Effector memory CD8-positive, alpha-beta T cell (primary cell): ENCODE results near the gene ADAM15.
A peak's percentile ranks its signal among the peaks of the same experiment; 100 is the strongest.

Experiments
- ATAC-seq: fragments of 150-1000 bp; cut with Tn5 transposase; replicated peaks from 2 replicates; pipeline ENCODE4 v1.10.0; 2021; ENCODE audit warnings: mild to moderate bottlenecking, moderate library complexity
- DNase-seq, 3 experiments: peaks; one replicate each; pipeline ENCODE4 v3.0.0; 2021
- H3K27ac Mint-ChIP-seq, 2 donors: one replicate each; pipeline ENCODE4 v1.8.0; 2022; ENCODE audit warnings: mild to moderate bottlenecking in 2 of 2, mixed read lengths in 2 of 2, moderate library complexity in 2 of 2
- H3K27me3 Mint-ChIP-seq, 2 donors: one replicate each; pipeline ENCODE4 v1.8.0; 2022; ENCODE audit warnings: mixed read lengths in 2 of 2
- H3K36me3 Mint-ChIP-seq: one replicate; pipeline ENCODE4 v1.8.0; 2022; ENCODE audit warnings: mild to moderate bottlenecking, moderate library complexity, mixed read lengths; ENCODE audit not compliant: insufficient read depth
- H3K4me1 Mint-ChIP-seq, 2 donors: one replicate each; pipeline ENCODE4 v1.8.0; 2022; ENCODE audit warnings: low read depth in 2 of 2, mixed read lengths in 2 of 2
- H3K4me3 Mint-ChIP-seq, 2 donors: one replicate each; pipeline ENCODE4 v1.8.0; 2022; ENCODE audit warnings: mild to moderate bottlenecking in 2 of 2, mixed read lengths in 2 of 2, moderate library complexity in 2 of 2
- H3K9me3 Mint-ChIP-seq, 2 donors: one replicate each; pipeline ENCODE4 v1.8.0; 2022; ENCODE audit warnings: mixed read lengths in 2 of 2

The ADAM15 gene

DNA sequence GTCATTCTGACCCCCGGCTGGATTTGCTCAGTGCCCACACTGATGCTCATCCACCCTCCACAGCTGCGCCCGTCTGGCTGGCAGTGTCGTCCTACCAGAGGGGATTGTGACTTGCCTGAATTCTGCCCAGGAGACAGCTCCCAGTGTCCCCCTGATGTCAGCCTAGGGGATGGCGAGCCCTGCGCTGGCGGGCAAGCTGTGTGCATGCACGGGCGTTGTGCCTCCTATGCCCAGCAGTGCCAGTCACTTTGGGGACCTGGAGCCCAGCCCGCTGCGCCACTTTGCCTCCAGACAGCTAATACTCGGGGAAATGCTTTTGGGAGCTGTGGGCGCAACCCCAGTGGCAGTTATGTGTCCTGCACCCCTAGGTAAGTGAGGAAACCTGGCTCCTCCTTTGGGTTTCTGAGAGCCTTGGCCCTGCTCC, 6.7 kb downstream of the ADAM15 start:
- Mint-ChIP-seq H3K4me3 (no peak overlapping the region), H3K27me3 (no peaks in the 10 kb centered on the region)
- no peak for ATAC-seq

DNA sequence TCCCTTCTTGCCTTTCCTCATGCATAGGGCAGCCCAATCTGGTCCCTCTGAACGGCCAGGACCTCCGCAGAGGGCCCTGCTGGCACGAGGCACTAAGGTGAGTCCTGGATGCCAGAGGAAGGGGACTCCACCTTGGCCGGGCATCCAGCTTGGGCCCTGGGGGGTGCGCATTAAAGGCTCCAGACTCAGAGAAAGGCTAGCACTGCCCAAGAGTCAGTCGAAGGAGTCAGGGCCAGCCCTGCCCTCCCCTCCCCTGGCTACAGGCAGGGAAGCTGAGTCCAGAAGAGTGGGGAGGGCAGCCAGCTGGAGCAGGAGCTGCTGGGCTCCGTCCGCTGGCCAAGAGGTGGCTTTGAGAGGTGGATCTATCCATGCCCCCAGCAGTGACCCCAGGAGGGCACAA, 9.6 kb downstream of the ADAM15 start:
- peaks cover 18% of the 10 kb centered on the region for H3K36me3 Mint-ChIP-seq
- DNase-seq (no peak), ATAC-seq (no peak)
- H3K27me3 Mint-ChIP-seq: no peaks in the 10 kb centered on the region
- no peak overlapping the region for H3K4me3 Mint-ChIP-seq
- no peaks in the 10 kb centered on the region for H3K9me3 Mint-ChIP-seq
- H3K27ac Mint-ChIP-seq: no peak overlapping the region
- H3K4me1 Mint-ChIP-seq: peaks cover 22 to 26% of the 10 kb centered on the region in 2 donors

More for the DNA sequence above, 6.7 kb downstream of the ADAM15 start:
- no peak for DNase-seq
- Mint-ChIP-seq H3K36me3 (peaks cover 12% of the 10 kb centered on the region), H3K4me1 (peaks cover 12 to 16% of the 10 kb centered on the region in 2 donors), H3K9me3 (no peaks in the 10 kb centered on the region), H3K27ac (no peak overlapping the region)

DNA sequence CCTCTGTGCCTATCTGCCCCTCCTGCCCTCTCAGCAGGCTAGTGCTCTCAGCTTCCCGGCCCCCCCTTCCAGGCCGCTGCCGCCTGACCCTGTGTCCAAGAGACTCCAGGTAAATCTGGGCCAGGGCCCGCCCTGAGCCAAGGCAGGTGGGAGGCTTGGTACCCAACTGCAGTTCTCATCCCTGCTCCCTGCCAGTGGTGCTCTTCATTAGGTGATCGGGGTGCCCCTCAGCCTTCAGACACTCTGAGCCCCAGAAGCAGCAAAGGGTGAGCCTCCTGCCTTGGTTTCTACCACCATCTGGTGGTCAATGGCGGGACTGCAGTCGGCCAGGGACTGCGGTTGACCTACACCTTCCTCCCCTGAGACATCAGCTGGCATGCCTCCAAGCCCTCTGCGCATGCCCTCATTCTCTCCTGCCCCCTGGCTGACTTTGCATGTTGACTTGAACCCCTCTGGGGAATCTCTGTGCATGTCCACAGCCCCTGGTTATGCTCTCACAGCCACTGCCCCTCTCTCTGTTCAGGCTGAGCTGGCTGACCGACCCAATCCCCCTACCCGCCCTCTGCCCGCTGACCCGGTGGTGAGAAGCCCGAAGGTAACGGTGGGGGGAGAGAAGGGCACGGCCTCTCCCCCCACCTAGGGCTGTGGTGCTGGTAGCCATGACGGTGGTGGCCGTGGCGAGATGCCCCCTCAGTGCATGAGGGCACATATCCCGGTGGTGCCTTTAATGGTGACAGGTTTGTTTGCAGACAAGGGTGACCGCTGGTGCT, 10.4 kb downstream of the ADAM15 start:
- H3K4me3 Mint-ChIP-seq: peak overlapping the region in 1 of 2 donors; percentile 12
- H3K27ac Mint-ChIP-seq: no peak overlapping the region

DNA sequence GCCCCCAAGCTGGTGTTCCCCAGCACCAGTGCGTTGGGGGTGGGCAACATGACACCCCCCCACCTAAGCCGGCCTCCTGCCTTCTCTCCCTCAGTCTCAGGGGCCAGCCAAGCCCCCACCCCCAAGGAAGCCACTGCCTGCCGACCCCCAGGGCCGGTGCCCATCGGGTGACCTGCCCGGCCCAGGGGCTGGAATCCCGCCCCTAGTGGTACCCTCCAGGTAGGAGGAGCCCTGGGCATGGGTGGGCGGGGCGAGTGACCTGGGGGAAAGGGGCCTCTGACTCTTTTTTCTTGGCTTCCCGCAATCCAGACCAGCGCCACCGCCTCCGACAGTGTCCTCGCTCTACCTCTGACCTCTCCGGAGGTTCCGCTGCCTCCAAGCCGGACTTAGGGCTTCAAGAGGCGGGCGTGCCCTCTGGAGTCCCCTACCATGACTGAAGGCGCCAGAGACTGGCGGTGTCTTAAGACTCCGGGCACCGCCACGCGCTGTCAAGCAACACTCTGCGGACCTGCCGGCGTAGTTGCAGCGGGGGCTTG, 11.1 kb downstream of the ADAM15 start:
- H3K9me3 Mint-ChIP-seq: no peaks in the 10 kb centered on the region

More for the DNA sequence above, 10.4 kb downstream of the ADAM15 start:
- peaks cover 16% of the 10 kb centered on the region for H3K36me3 Mint-ChIP-seq
- peaks cover 24 to 32% of the 10 kb centered on the region in 2 donors for H3K4me1 Mint-ChIP-seq
- ATAC-seq (peak; percentile 63), DNase-seq (peak; percentile 97 to 98 (median 98))
- no peaks in the 10 kb centered on the region for H3K9me3 Mint-ChIP-seq
- no peaks in the 10 kb centered on the region for H3K27me3 Mint-ChIP-seq

DNA sequence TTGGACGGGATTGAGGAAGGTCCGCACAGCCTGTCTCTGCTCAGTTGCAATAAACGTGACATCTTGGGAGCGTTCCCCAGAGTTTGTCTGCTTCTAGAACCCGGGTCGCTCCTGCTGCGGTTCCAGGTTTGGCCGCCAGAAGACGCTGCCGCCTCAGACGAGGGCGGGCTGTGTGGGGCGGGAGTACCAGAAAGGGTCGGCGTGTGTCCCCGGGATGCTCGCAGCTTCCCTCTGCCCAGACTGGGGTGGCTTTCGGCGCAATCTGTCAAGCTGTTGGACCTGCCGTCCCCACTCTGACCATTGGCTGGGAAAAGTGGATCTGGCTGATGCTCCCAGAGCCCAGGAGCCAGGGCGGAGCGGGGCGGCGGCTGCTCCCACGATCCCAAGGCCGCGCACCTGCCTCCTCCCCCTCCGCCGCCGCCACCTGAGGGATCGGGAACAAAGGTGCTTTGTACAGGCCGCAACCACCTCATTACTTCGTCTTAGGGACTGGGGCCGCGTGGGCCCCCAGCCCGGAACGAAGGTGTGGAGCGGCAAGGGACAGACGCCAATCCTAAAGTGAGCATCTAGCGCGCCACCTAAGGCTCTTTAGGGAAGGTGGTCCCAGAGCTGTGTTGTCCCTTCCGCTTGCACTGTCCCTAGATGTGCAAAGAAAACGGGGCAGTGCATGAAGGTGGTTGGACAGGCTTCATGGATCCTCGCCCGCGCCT, 11.7 kb downstream of the ADAM15 start:
- ATAC-seq: peak; percentile 28
- Mint-ChIP-seq H3K27ac (peak overlapping the region; percentile 26 to 66), H3K36me3 (peaks cover 21% of the 10 kb centered on the region), H3K4me3 (peak overlapping the region; percentile 87), H3K27me3 (no peaks in the 10 kb centered on the region), H3K9me3 (no peaks in the 10 kb centered on the region), H3K4me1 (peaks cover 24 to 35% of the 10 kb centered on the region in 2 donors)
- peak; percentile 60 to 71 (median 60) for DNase-seq

More for the DNA sequence above, 11.1 kb downstream of the ADAM15 start:
- DNase-seq (no peak), ATAC-seq (no peak)
- peak overlapping the region; percentile 87 for H3K4me3 Mint-ChIP-seq
- H3K27ac Mint-ChIP-seq: no peak overlapping the region
- peaks cover 24 to 35% of the 10 kb centered on the region in 2 donors for H3K4me1 Mint-ChIP-seq
- H3K27me3 Mint-ChIP-seq: no peaks in the 10 kb centered on the region
- peaks cover 23% of the 10 kb centered on the region for H3K36me3 Mint-ChIP-seq

DNA sequence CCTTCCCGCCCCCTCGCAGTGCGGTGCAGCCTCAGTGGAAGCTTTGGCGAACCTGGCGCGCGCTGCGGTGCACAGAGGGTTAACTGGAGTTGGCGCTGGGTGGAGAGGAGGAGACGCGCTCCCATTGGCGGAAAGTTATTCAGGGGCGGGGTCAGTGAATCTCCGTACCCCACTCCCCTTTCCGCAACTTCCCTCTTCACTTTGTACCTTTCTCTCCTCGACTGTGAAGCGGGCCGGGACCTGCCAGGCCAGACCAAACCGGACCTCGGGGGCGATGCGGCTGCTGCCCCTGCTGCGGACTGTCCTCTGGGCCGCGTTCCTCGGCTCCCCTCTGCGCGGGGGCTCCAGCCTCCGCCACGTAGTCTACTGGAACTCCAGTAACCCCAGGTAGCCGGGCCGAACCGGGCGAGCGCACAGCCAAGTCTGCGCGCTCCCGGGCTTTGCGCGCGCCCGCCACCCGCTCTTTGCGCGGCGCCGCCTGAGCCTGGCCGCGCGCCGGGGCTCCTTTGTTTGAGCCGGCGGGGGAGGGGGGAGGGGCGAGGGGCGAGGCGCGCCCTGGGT, 12.5 kb downstream of the ADAM15 start, which contains the start of gene EFNA4:
EFNA4 (plus strand) TSS at position 191 of the 561 bp plus-strand sequence; CDS start at position 275, 84 bp downstream.
- Mint-ChIP-seq H3K4me1 (peaks cover 24 to 35% of the 10 kb centered on the region in 2 donors), H3K9me3 (no peaks in the 10 kb centered on the region), H3K36me3 (peaks cover 21% of the 10 kb centered on the region), H3K4me3 (peak within 1 kb of the TSS; percentile 87), H3K27me3 (no peaks in the 10 kb centered on the region), H3K27ac (peak within 1 kb of the TSS; percentile 26 to 66)
- DNase-seq: peak; percentile 73 to 78 (median 75)
- ATAC-seq: peak; percentile 78

DNA sequence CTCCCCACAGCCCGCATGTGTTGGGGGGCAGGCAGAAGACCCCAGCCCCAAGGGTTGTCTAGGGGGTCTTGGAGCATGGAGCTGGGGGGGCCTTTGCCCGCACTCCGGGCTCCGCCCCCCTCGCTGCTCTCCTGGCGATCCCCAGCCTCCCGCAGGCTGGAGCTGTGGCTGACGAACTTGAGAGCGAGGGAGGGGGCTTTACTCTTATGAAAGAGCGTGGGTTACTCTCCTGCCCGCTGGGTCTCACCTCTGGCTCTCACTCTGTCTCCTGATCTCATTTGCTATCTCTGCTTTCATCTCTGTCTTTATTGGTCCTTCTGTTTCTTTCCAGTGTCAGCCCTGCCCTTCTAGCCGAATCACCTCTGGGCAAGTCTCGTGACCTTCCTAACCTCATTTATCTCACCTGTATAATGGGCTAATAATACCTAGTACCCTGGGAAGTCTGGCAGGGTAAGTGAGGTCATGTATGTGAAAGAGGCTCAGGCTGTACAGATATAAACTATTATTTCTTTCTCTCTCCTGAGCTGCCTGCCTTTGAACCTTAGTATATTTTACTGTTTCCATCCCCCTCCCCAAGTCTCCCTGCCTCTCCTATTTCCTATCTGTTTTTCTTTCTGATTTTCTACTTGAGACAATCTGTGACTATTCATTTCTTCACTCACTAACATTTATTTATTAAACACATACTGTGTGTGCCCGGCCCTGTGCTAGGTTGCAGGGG, 13.2 kb downstream of the ADAM15 start:
- Mint-ChIP-seq H3K4me3 (peak overlapping the region; percentile 87), H3K36me3 (peaks cover 21% of the 10 kb centered on the region), H3K9me3 (no peaks in the 10 kb centered on the region), H3K27ac (peak overlapping the region; percentile 1 to 50), H3K27me3 (no peaks in the 10 kb centered on the region), H3K4me1 (peaks cover 24 to 35% of the 10 kb centered on the region in 2 donors)
- ATAC-seq: peak; percentile 45
- no peak for DNase-seq

DNA sequence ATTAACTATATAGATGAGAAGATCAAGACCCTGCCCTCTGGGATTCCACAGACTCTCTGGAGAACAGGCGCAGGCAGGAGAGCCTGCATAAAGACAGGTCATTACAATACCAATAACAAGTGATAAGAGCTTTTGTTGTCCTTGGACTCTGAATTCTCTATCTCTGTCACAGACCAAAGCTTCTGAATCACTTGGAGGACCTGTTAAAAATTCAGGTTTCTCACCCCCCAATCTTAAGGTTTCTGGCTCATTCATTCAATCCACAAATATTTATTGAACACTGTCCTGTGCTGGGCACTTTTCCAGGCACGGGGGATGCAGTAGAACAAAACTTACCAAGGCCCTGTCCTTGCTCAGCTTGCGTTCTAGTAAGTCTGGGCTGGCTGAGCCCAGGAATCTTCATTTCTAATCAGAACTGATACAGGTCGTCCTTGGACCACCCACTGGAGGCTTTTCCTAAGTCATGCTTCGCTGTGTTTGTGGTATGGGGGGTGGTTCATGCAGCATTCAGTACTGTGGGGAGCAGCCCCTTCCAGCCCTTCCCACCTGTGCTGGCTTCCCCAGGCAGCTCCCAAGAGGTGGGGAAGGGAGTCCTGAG, 13.8 kb downstream of the ADAM15 start:
- H3K4me3 Mint-ChIP-seq: peak overlapping the region; percentile 87
- no peak for ATAC-seq
- DNase-seq: no peak
- no peaks in the 10 kb centered on the region for H3K9me3 Mint-ChIP-seq
- peaks cover 21% of the 10 kb centered on the region for H3K36me3 Mint-ChIP-seq
- H3K27ac Mint-ChIP-seq: peak overlapping the region in 1 of 2 donors; percentile 50
- peaks cover 24 to 35% of the 10 kb centered on the region in 2 donors for H3K4me1 Mint-ChIP-seq
- no peaks in the 10 kb centered on the region for H3K27me3 Mint-ChIP-seq

DNA sequence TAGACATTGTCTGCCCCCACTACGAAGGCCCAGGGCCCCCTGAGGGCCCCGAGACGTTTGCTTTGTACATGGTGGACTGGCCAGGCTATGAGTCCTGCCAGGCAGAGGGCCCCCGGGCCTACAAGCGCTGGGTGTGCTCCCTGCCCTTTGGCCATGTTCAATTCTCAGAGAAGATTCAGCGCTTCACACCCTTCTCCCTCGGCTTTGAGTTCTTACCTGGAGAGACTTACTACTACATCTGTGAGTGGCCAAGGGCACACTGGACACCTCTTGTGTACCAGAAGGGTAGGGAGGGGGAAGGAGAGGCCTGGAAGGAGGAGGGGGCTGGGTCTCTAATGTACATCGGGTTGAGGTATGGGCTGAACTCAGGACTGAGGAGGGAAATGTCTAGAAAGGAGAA, 15.7 kb downstream of the ADAM15 start:
- Mint-ChIP-seq H3K36me3 (peaks cover 20% of the 10 kb centered on the region), H3K4me1 (peaks cover 23 to 33% of the 10 kb centered on the region in 2 donors), H3K9me3 (no peaks in the 10 kb centered on the region), H3K27me3 (no peaks in the 10 kb centered on the region), H3K4me3 (no peak overlapping the region), H3K27ac (no peak overlapping the region)
- DNase-seq: no peak
- ATAC-seq: no peak

DNA sequence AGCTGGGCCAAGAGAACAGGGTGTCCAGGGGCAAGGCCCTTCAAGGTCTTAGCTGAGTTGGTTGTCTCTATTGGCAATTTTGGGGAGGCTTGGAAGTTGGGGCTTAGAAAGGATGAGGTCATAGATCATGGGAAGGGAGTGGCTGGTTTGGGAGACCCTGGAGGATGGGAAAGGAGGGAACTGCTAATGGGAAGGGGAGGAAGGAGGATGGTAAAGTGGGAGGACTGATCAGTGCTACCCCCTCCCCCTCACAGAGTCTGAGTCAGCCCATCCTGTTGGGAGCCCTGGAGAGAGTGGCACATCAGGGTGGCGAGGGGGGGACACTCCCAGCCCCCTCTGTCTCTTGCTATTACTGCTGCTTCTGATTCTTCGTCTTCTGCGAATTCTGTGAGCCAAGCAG, 17.5 kb downstream of the ADAM15 start:
- H3K27me3 Mint-ChIP-seq: no peaks in the 10 kb centered on the region
- DNase-seq (no peak), ATAC-seq (no peak)
- peaks cover 15 to 25% of the 10 kb centered on the region in 2 donors for H3K4me1 Mint-ChIP-seq
- no peaks in the 10 kb centered on the region for H3K9me3 Mint-ChIP-seq
- H3K27ac Mint-ChIP-seq: no peak overlapping the region
- no peak overlapping the region for H3K4me3 Mint-ChIP-seq
- peaks cover 14% of the 10 kb centered on the region for H3K36me3 Mint-ChIP-seq

DNA sequence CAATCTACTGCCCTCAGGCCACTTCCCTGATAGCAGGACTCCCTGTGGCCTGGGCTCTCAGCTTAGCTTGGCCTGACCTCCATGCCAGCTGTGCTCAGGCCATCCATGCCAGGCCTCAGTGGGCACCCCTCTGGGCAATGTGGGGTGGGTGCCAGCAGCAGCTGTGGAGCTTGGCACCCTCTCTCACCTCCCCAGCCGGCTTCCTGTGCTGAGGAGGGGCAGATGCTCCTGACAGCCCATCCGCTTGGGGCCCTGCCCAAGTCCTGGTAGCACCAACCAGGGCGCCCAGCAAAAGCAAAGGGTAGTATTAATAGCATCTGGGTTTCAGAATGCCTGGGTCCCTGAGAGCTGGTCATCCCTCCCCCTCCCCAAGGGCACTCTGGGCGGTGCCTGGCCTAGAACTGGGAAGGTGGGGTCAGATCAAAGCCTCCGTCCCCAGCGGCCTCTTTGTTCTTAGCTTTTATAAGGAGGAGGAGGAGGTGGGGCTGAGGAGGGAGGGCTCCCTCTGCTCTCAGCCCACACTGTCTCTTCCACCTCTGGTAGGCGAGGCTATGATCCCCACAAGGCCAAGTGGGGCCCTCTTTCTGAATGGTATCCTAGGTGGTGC, 18.5 kb downstream of the ADAM15 start:
- Mint-ChIP-seq H3K36me3 (peaks cover 13% of the 10 kb centered on the region), H3K4me1 (peaks cover 12 to 19% of the 10 kb centered on the region in 2 donors), H3K9me3 (no peaks in the 10 kb centered on the region), H3K27ac (no peak overlapping the region), H3K27me3 (no peaks in the 10 kb centered on the region), H3K4me3 (no peak overlapping the region)
- DNase-seq (no peak), ATAC-seq (no peak)

DNA sequence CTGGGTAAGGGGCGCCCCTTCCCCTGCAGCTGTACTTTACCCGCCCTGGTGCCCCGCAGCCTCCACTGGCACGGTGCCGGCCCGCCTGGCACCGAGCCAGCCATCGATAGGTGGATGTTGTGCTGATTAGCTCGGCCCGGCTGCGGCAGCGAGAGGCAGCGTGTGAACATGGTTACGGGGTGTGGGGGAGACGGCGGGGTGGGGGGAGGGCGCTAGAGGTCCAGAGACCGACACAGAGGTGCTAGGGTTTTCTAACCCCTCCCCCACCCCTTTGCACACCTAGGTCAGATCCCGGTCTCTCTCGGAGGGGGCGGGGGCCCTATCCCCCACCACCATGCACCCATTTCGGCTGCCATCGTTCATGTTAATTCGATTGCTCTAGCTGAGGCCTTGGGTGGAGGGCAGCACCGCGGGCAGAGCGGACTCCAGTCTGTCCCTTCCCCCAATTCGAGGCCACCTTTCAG, 19.1 kb downstream of the ADAM15 start:
- no peak overlapping the region for H3K27ac Mint-ChIP-seq
- H3K9me3 Mint-ChIP-seq: no peaks in the 10 kb centered on the region
- no peaks in the 10 kb centered on the region for H3K27me3 Mint-ChIP-seq
- DNase-seq (no peak), ATAC-seq (no peak)
- H3K4me1 Mint-ChIP-seq: peaks cover 12 to 14% of the 10 kb centered on the region in 2 donors
- peaks cover 13% of the 10 kb centered on the region for H3K36me3 Mint-ChIP-seq
- H3K4me3 Mint-ChIP-seq: peak overlapping the region in 1 of 2 donors; percentile 7
